ENCODE results near the gene TIGD6.

TIGD6 gene

GRCh38 chr5:150009671-150010387 is 9.4 kb upstream of the TIGD6 start:
- no peak overlapping the region for H3K4me3 ChIP-seq (ENCODE audit: low read depth, low read length)
- in situ Hi-C loops (cut with HindIII; ENCODE audit: low sequenced_read_pairs) = no loop called here
- no peak for DNase-seq (ENCODE audit: low read depth, low spot score)
- no peak for TF ChIP-seq CTCF (IDR thresholded peaks at IDR 0.05; ENCODE audit: low read depth, low read length)

GRCh38 chr5:150007050-150007449 is 6.6 kb upstream of the TIGD6 start:
- H3K4me3 ChIP-seq (ENCODE audit: low read depth, low read length) = no peak overlapping the region
- in situ Hi-C loops (cut with HindIII; ENCODE audit: low sequenced_read_pairs) = no loop called here
- no peak for DNase-seq (ENCODE audit: low read depth, low spot score)
- no peak for TF ChIP-seq CTCF (IDR thresholded peaks at IDR 0.05; ENCODE audit: low read depth, low read length)

- no peak for TF ChIP-seq CTCF (IDR thresholded peaks at IDR 0.05; ENCODE audit: low read depth, low read length)
- in situ Hi-C loops (cut with HindIII; ENCODE audit: low sequenced_read_pairs) = no loop called here
These were observed 5.9 kb upstream of the TIGD6 start for GRCh38 chr5:150006318-150006717.

GRCh38 chr5:150001660-150002486 is 1.4 kb upstream of the TIGD6 start:
- TF ChIP-seq CTCF (IDR thresholded peaks at IDR 0.05; ENCODE audit: low read depth, low read length) = peak; percentile 72
- peak overlapping the region; percentile 93 for H3K4me3 ChIP-seq (ENCODE audit: low read depth, low read length)
- DNase-seq (ENCODE audit: low read depth, low spot score) = peak; percentile 66
- in situ Hi-C loops (cut with HindIII; ENCODE audit: low sequenced_read_pairs) = no loop called here

More at GRCh38 chr5:150006318-150006717, 5.9 kb upstream of the TIGD6 start:
- DNase-seq (ENCODE audit: low read depth, low spot score) = no peak
- H3K4me3 ChIP-seq (ENCODE audit: low read depth, low read length) = no peak overlapping the region

- no peak for TF ChIP-seq CTCF (IDR thresholded peaks at IDR 0.05; ENCODE audit: low read depth, low read length)
- in situ Hi-C loops (cut with HindIII; ENCODE audit: low sequenced_read_pairs) = no loop called here
- DNase-seq (ENCODE audit: low read depth, low spot score) = peak; percentile 24
- peak overlapping the region; percentile 93 for H3K4me3 ChIP-seq (ENCODE audit: low read depth, low read length)
These were observed 671 bp upstream of the TIGD6 start for GRCh38 chr5:150000990-150001659.

- peak overlapping the region; percentile 93 for H3K4me3 ChIP-seq (ENCODE audit: low read depth, low read length)
- no peak for TF ChIP-seq CTCF (IDR thresholded peaks at IDR 0.05; ENCODE audit: low read depth, low read length)
- in situ Hi-C loops (cut with HindIII; ENCODE audit: low sequenced_read_pairs) = no loop called here
- no peak for DNase-seq (ENCODE audit: low read depth, low spot score)
These were observed 593 bp downstream of the TIGD6 start for GRCh38 chr5:149999866-150000255.

Measured in astrocyte of the spinal cord (primary cell).